ENCODE measurements around the gene MB21D2.

Gene MB21D2

GRCh38 chr3:192805711-192806110, 111.9 kb downstream of the MB21D2 start:
- Histone ChIP-seq H3K4me3 (ENCODE audit: insufficient read depth, low read length, poor library complexity, severe bottlenecking) (no peak overlapping the region), H2AFZ (ENCODE audit: low read depth, low read length, severe bottlenecking) (no peak overlapping the region), H3K9me3 (ENCODE audit: insufficient read depth, low read length) (no peaks in the 10 kb centered on the region), H4K20me1 (ENCODE audit: low read depth, low read length) (no peaks in the 10 kb centered on the region), H3K79me2 (ENCODE audit: insufficient read depth, low read length) (no peaks in the 10 kb centered on the region), H3K27me3 (ENCODE audit: low read length) (no peaks in the 10 kb centered on the region), H3K9me2 (replicated peaks; ENCODE audit: insufficient read depth, low read length) (no peaks in the 10 kb centered on the region), H3K36me3 (ENCODE audit: low read length) (no peaks in the 10 kb centered on the region), H3K4me2 (ENCODE audit: low read depth, low read length, poor library complexity, severe bottlenecking) (no peak overlapping the region), H3K27ac (ENCODE audit: low read depth, low read length) (no peak overlapping the region), H3K9ac (ENCODE audit: low read length) (no peak overlapping the region), H3F3A (ENCODE audit: insufficient read depth) (no peaks in the 10 kb centered on the region)
- TF ChIP-seq EZH2phosphoT487 (conservative IDR thresholded peaks at IDR 0.05; ENCODE audit: low read length) (no peak), CTCF (IDR thresholded peaks at IDR 0.05; ENCODE audit: insufficient read depth, low read length, poor library complexity, severe bottlenecking) (no peak)

GRCh38 chr3:192804502-192804901, 113.2 kb downstream of the MB21D2 start:
- Histone ChIP-seq H3K4me3 (ENCODE audit: insufficient read depth, low read length, poor library complexity, severe bottlenecking) (no peak overlapping the region), H3K4me2 (ENCODE audit: low read depth, low read length, poor library complexity, severe bottlenecking) (no peak overlapping the region), H4K20me1 (ENCODE audit: low read depth, low read length) (no peaks in the 10 kb centered on the region), H3F3A (ENCODE audit: insufficient read depth) (no peaks in the 10 kb centered on the region), H3K36me3 (ENCODE audit: low read length) (no peaks in the 10 kb centered on the region), H3K27ac (ENCODE audit: low read depth, low read length) (no peak overlapping the region), H3K9me2 (replicated peaks; ENCODE audit: insufficient read depth, low read length) (no peaks in the 10 kb centered on the region), H3K9ac (ENCODE audit: low read length) (no peak overlapping the region), H3K27me3 (ENCODE audit: low read length) (no peaks in the 10 kb centered on the region), H3K9me3 (ENCODE audit: insufficient read depth, low read length) (no peaks in the 10 kb centered on the region), H2AFZ (ENCODE audit: low read depth, low read length, severe bottlenecking) (no peak overlapping the region), H3K79me2 (ENCODE audit: insufficient read depth, low read length) (no peaks in the 10 kb centered on the region)
- TF ChIP-seq CTCF (IDR thresholded peaks at IDR 0.05; ENCODE audit: insufficient read depth, low read length, poor library complexity, severe bottlenecking) (no peak), EZH2phosphoT487 (conservative IDR thresholded peaks at IDR 0.05; ENCODE audit: low read length) (no peak)

- Histone ChIP-seq H3K9me2 (replicated peaks; ENCODE audit: insufficient read depth, low read length) (no peaks in the 10 kb centered on the region), H3K36me3 (ENCODE audit: low read length) (no peaks in the 10 kb centered on the region), H3K4me3 (ENCODE audit: insufficient read depth, low read length, poor library complexity, severe bottlenecking) (no peak overlapping the region), H2AFZ (ENCODE audit: low read depth, low read length, severe bottlenecking) (no peak overlapping the region), H3K27me3 (ENCODE audit: low read length) (no peaks in the 10 kb centered on the region), H3K9ac (ENCODE audit: low read length) (no peak overlapping the region), H3K9me3 (ENCODE audit: insufficient read depth, low read length) (no peaks in the 10 kb centered on the region), H4K20me1 (ENCODE audit: low read depth, low read length) (no peaks in the 10 kb centered on the region), H3K4me2 (ENCODE audit: low read depth, low read length, poor library complexity, severe bottlenecking) (no peak overlapping the region), H3K27ac (ENCODE audit: low read depth, low read length) (no peak overlapping the region), H3F3A (ENCODE audit: insufficient read depth) (no peaks in the 10 kb centered on the region), H3K79me2 (ENCODE audit: insufficient read depth, low read length) (no peaks in the 10 kb centered on the region)
- TF ChIP-seq EZH2phosphoT487 (conservative IDR thresholded peaks at IDR 0.05; ENCODE audit: low read length) (no peak), CTCF (IDR thresholded peaks at IDR 0.05; ENCODE audit: insufficient read depth, low read length, poor library complexity, severe bottlenecking) (peak; percentile 29)
These were observed 114.4 kb downstream of the MB21D2 start for GRCh38 chr3:192802957-192803899.

Data from SU-DHL-6 (cell line).